HG02610 (cell line): ENCODE measurements around the gene RILP.
"Not testable (repeated sequence)": the region's sequence is repeated elsewhere in the genome, so short reads cannot be mapped to it uniquely, and the experiment has no call there.

Source experiments
- ATAC-seq: cut with Tn5 transposase; IDR thresholded peaks from one replicate; pipeline ENCODE4 v1.9.1; 2021; ENCODE audit warnings: mild to moderate bottlenecking, moderate library complexity; ENCODE audit not compliant: unreplicated experiment

Gene RILP

GRCh38 chr17:1649844-1650501 is at the start of gene RILP:
TSS of gene RILP (minus strand) at chr17:1649866. CDS start at chr17:1649804, 62 bp downstream.
- no peak for ATAC-seq

GRCh38 chr17:1697681-1698080 is 48.0 kb upstream of the RILP start:
- ATAC-seq: no peak

GRCh38 chr17:1695365-1695764 is 45.7 kb upstream of the RILP start:
- ATAC-seq: no peak

DNA sequence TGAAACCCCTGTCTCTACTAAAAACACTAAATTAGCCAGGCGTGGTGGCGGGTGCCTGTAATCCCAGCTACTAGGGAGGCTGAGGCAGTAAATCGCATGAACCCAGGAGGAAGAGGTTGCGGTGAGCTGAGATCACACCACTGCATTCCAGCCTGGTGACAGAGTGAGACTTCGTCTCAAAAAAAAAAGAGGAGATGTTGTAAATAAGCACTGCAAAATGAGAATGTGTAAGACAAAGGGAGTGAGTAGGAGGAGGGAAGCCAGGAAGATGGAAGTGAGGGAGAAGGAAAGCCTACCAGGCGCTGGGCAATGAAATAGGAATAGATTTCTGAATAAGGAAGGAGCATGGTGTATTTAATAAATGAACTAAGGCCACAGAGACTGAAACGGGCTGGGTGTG is 43.7 kb upstream of the RILP start:
- ATAC-seq: no peak

DNA sequence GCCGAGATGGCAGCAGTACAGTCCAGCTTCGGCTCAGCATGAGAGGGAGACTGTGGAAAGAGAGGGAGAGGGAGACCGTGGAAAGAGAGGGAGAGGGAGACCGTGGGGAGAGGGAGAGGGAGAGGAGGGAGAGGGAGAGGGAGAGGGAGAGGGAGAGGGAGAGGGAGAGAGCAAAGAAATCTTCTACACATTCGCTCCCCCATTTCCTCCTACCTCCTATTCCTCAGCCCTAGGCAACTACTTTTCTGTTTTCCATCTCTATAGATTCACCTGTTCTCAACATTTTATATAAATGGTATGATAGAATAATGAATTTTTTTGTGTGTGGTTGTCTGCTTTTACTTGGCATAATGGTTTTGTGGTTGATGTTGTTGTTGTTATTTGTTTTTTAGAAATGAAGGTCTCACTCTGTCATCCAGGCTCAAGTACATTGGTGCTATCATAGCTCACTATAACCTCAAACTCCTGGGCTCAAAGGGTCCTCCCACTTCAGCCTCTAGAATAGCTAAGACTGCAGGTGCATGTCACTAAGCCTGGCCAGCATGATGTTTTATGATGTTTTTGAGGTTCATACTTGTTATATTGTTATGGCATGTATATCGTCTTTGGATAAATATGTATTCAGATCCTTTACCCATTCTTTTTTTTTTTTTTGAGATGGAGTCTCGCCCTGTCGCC is 41.0 kb upstream of the RILP start:
- ATAC-seq: no peak

DNA sequence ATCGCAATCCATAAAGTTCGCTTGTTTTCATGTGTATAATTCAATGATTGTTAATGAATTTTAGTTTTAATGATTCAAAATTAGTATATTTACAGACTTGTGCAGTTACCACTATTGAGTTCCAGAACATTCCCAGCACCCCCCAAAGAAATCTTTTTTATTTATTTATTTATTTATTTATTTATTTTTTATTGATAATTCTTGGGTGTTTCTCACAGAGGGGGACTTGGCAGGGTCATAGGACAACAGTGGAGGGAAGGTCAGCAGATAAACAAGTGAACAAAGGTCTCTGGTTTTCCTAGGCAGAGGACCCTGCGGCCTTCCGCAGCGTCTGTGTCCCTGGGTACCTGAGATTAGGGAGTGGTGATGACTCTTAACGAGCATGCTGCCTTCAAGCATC is 38.7 kb upstream of the RILP start:
- not testable (repeated sequence) for ATAC-seq

- no peak for ATAC-seq
Observed at GRCh38 chr17:1686086-1686485, 36.4 kb upstream of the RILP start.

- ATAC-seq: peak; percentile 95
Observed at GRCh38 chr17:1684378-1685189, 34.9 kb upstream of the RILP start, which contains the start of gene PRPF8. TSS of gene PRPF8 (minus strand) at chr17:1684867. CDS start at chr17:1684571, 296 bp downstream.

GRCh38 chr17:1683459-1683858 is 33.8 kb upstream of the RILP start:
- no peak for ATAC-seq

DNA sequence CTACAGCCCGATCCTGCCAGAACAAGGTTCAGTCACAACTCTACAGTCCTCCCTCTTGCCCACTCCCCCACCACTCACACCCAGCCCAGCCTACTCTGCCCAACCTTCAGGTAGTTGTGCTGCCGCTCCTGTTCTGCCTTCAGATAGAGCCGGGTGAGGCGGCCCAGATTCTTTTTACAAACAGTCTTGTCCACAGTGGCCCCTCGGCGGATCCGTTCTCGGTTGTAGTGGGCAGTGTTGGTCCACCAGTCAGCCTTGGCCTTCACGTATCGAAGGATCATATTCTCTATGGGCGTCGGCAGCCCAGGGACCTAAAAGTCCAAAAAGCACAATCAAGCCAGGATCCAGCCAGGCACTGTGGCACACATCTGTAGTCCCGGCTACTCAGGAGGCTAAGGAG is 26.7 kb upstream of the RILP start:
- ATAC-seq: no peak

DNA sequence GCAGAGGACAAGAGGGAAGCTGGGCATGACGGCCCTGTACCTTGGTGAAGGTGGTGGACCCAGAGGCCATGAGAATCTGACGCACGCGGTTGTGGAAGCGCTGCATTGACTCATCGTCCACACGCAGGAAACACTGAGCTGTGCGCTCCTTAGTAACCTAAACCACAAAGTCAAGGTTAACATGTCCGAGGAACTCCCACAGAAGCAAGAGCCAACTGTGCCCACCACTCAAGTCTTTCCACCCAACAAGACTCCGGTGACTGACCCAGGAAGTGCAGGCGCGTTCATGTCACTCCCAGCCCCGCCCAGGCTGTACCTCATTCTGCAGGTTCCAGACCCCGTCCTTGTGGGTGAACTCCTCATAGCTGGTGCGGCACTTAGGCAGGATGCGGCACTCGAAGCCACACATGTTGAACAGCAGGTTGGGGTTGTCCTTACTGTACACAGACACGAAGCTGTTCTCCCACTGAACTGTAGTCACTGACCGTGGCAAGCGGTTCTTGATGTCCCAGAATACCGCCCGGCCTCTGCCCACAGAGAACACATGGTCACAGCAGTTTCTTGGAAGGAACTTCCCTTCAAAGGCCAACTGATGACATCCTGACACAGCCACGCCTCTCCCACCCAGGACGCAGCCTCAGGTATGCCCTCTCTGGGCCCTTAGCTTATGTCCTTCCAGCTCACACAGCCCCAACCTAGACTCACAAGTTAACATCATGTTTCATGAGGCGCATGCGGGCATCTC is 23.5 kb upstream of the RILP start:
- no peak for ATAC-seq

GRCh38 chr17:1663934-1664333 is 14.3 kb upstream of the RILP start:
- ATAC-seq: not testable (repeated sequence)

DNA sequence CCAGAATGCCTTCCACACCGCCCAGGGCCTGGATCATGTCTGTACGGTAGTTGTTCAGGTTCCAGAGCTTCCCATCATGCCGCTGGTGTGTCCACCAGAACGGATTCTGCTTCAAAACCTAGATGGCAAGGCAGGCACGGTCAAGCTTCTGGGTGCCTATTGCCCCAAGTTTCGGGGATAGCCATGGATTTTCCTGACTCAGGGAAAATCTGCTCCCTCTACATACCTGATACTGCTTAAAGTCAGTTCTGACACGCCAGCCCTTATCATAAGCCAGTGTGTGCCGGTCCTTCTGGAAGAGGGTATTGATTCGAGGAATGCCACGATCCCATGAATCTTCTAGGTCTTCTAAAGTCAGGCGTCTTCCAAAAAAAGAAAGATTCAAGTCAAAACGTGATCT is 11.4 kb upstream of the RILP start:
- no peak for ATAC-seq

DNA sequence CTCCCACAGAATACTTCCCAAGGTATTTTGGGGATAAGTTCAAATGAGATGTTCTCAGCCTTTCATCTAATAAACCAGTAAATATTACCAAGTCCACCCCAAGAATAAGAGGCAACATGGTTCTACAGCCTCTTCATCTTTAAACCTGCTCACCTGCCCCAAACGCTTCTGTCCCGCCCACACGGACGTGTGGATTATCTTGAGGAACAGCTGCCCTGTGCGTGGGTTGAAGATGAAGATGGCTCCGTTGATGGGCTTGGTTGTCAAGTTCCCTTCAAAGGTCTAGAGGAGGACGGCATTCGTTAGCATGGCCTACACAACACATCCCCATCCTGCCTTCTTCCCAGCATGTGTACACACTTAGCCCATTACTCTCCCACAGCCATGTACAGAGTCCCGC is 8.4 kb upstream of the RILP start:
- no peak for ATAC-seq

DNA sequence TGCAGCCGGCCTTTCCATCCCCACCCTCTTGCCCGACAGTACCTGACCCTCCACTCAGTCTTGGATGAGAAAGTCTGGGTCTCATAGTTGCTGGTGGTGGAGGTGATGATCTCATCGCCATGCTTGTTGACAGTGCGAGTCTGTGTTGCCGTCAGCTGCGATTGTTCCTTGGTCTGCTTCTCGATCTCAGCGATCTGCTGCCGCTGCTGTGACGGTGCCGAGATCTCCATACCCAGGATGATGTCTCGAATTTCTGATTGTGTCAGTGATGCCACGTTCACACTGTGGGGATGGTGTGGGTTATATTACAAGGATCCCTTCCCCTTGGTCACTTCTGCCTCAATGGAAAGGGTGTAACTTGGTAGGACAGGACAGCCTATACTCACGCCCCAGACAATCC is 4.1 kb upstream of the RILP start:
- ATAC-seq: no peak

DNA sequence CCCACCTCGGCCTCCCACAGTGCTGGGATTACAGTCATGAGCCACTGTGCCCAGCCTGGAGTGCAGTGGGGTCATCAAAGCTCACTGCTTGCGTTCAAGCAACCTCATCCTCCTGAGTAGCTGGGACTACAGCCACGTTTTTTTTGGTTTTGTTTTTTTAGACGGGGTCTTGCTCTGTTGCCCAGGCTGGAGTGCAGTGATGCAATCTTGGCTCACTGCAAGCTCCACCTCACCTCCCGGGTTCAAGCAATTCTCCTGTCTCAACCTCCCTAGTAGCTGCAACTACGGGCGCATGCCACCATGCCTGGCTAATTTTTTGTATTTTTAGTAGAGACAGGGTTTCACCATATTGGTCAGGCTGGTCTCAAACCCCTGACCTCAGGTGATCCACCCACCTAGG is 3.1 kb upstream of the RILP start:
- not testable (repeated sequence) for ATAC-seq

DNA sequence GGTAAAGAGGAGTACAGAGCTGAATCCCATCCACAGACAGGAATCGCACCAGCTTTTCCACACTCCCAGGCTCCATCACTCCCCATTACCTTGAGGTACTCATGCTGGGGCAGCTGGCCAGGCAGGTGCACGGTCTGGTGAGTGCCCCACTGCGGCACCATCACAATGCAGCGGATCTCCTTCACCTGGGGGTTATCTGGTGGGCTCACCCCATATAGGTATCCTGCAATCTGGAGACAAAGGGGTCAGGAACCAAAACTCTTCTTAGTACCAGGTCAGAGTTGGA is 1.8 kb upstream of the RILP start:
- no peak for ATAC-seq

- ATAC-seq: no peak
Observed at GRCh38 chr17:1650731-1651558, 1.3 kb upstream of the RILP start.

GRCh38 chr17:1648963-1649843 is 463 bp downstream of the RILP start:
- ATAC-seq: peak; percentile 43
